ENCODE results near the gene ACTR8.
A peak's percentile ranks its signal among the peaks of the same experiment; 100 is the strongest.

Gene ACTR8

DNA sequence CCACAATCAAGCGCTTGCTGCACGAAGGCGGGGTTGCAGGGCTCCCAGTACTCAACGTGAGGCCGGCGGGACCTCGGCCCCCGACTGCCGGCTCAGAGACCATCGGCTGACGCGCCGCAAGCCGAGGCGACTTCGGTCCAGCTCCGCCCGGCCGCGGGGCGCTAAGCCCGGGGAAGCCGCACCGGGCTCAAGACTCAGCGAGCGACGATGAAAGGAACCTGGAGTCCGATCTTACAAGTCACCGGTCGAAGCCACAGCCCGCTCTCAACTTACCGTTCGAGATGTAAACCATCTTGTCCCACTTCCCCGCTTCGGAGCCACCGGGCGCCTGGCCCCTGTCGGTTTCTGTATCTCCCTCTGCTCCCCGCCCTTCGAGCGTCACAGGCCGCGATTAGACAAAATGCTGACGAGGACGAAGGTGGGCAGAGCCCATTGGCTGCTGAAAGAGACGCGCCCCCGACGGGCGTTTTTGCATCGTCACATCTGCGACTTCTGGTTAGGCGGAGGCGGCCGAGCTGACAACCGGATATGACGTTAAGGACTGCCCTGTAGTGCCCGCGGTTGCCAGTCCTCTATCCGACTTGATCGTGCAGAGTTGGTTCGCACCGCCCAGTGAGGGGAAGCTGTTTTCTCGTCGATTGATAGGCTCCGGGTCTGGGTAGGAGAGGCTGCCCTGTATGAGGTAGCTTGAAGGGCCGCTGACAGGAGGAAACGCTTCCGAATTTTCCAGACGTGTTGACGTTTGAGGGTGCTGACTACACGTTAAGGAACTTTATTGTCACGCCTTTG, 9.7 kb upstream of the ACTR8 start, which contains the start of gene SELENOK:
Gene SELENOK, minus strand, starts transcription at position 363 of the 789 bp plus-strand sequence.
- Histone ChIP-seq H3K4me3 (ENCODE audit: low read depth, low read length) (peak within 1 kb of the TSS; percentile 97), H3K79me2 (ENCODE audit: control insufficient read depth, insufficient read depth, low read length, unreplicated experiment) (peaks cover 34% of the 10 kb centered on the region), H3K27ac (ENCODE audit: low read depth, low read length) (peak within 1 kb of the TSS; percentile 87), H2AFZ (ENCODE audit: low read length, unreplicated experiment) (peak within 1 kb of the TSS; percentile 86), H3K36me3 (ENCODE audit: insufficient read depth, low read length) (0 out of 2 replicates have a peak, but pooled peaks cover 10% of the 10 kb centered on the region), H3K27me3 (ENCODE audit: insufficient read depth, low read length) (peaks cover 14% of the 10 kb centered on the region; the same call in 1 of the 2 replicates), H3K4me1 (ENCODE audit: control insufficient read depth, insufficient read depth, low read length, unreplicated experiment) (peaks cover 12% of the 10 kb centered on the region)

DNA sequence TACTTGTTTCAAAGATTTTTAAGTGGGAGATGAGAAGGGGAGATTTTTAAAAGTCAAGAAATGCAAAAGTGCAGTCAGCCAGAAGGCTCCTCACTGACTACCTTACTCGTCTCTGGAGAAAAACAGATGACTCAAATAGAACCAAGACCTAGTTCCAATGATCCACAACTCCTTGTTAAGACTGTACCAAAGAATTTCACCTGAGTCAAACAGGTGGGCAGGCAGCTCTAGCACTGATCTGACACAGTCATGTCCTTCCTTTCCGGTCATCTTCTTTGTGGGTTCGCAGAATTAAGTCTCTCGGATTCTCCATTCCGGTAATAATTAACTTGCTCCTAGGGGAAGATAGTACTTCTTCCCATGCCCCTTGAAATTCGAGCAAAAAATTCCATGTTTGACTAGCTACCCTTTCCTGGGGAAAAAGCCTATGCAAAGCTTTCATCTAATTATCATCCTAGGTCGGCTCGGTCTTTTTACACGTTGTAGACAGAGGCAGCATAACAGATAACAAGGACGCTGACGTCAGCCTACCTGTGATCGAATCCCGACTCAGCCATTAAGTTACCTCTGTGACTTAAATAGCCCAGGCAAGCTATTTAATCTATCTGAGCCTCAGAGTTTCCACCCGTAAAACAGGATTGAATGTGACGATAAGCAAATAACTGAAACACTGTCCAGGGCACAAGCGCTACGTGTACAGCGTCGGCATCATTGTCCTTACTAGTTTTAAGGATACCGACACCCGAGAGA, 8.9 kb upstream of the ACTR8 start:
- Histone ChIP-seq H3K4me1 (ENCODE audit: control insufficient read depth, insufficient read depth, low read length, unreplicated experiment) (peaks cover 12% of the 10 kb centered on the region), H3K27me3 (ENCODE audit: insufficient read depth, low read length) (peaks cover 10% of the 10 kb centered on the region; the same call in 1 of the 2 replicates), H2AFZ (ENCODE audit: low read length, unreplicated experiment) (peak overlapping the region; percentile 86), H3K36me3 (ENCODE audit: insufficient read depth, low read length) (0 out of 2 replicates have a peak, but pooled peaks cover 10% of the 10 kb centered on the region), H3K27ac (ENCODE audit: low read depth, low read length) (peak overlapping the region; percentile 87), H3K79me2 (ENCODE audit: control insufficient read depth, insufficient read depth, low read length, unreplicated experiment) (peaks cover 34% of the 10 kb centered on the region), H3K4me3 (ENCODE audit: low read depth, low read length) (peak overlapping the region; percentile 97)

DNA sequence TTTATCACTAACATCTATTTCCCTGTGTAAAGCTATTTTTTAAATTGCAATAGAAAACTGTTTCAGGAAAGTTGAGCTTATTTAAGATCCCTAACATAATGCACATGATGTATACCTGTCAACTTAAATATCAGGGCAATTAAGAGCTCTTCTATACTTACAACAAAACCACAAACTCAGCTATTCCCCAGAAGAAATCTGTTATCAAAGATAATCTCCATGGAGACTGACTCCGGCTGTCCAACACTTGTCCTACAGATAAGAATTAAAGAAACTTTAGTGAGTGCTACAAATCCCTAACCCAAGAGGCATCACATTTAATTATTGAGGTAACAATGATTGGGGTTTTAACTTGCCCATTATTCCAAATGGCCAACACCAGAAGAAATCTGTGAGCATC, 6.3 kb upstream of the ACTR8 start:
- Histone ChIP-seq H3K79me2 (ENCODE audit: control insufficient read depth, insufficient read depth, low read length, unreplicated experiment) (peaks cover 34% of the 10 kb centered on the region), H3K27me3 (ENCODE audit: insufficient read depth, low read length) (no peaks in the 10 kb centered on the region), H2AFZ (ENCODE audit: low read length, unreplicated experiment) (no peak overlapping the region), H3K36me3 (ENCODE audit: insufficient read depth, low read length) (0 out of 2 replicates have a peak, but pooled peaks cover 10% of the 10 kb centered on the region), H3K27ac (ENCODE audit: low read depth, low read length) (no peak overlapping the region), H3K4me3 (ENCODE audit: low read depth, low read length) (no peak overlapping the region), H3K4me1 (ENCODE audit: control insufficient read depth, insufficient read depth, low read length, unreplicated experiment) (peaks cover 12% of the 10 kb centered on the region)

DNA sequence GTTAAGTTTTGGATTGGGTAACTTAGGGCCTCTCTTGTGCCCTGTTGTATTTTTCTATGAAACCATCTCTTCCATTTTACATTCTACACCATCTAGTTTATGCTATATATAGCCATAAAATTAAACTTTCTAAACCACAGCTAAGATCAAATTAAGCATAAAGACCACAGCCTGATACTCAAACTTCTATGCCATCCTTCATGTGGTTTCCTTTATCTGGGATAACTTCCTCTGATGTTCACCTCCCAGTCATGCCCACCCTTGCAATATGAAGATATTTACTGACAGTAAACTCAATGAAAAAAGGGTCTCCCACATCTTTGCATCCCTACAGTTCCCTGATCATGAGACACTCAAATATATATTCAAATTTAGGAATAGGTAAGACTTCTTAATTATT, 5.5 kb upstream of the ACTR8 start:
- H3K36me3 ChIP-seq (ENCODE audit: insufficient read depth, low read length) = 0 out of 2 replicates have a peak, but pooled peaks cover 10% of the 10 kb centered on the region
- H3K79me2 ChIP-seq (ENCODE audit: control insufficient read depth, insufficient read depth, low read length, unreplicated experiment) = peaks cover 34% of the 10 kb centered on the region
- H3K4me1 ChIP-seq (ENCODE audit: control insufficient read depth, insufficient read depth, low read length, unreplicated experiment) = peaks cover 12% of the 10 kb centered on the region
- H2AFZ ChIP-seq (ENCODE audit: low read length, unreplicated experiment) = no peak overlapping the region
- H3K4me3 ChIP-seq (ENCODE audit: low read depth, low read length) = no peak overlapping the region
- H3K27me3 ChIP-seq (ENCODE audit: insufficient read depth, low read length) = no peaks in the 10 kb centered on the region
- no peak overlapping the region for H3K27ac ChIP-seq (ENCODE audit: low read depth, low read length)

DNA sequence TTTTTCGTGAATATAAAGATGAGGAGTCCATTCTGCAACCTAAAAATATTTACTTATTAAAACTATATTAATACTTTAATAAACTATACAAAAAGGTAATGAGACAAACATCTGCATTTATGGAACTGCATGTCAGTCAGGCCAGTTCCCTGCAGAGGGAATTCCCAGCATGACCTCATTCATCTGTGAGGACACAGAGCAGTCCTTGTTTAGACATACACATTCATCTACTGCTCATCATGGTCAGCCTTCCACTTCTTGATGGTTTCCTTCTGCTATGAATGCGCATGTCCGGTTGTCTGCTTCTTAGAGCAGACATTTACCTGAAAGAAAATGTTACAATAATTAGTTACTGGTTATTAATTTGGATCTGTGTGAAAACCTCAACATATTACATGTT, 3.3 kb upstream of the ACTR8 start:
- no peak overlapping the region for H3K27ac ChIP-seq (ENCODE audit: low read depth, low read length)
- peaks cover 35% of the 10 kb centered on the region for H3K79me2 ChIP-seq (ENCODE audit: control insufficient read depth, insufficient read depth, low read length, unreplicated experiment)
- H3K4me3 ChIP-seq (ENCODE audit: low read depth, low read length) = no peak overlapping the region
- peaks cover 15% of the 10 kb centered on the region for H3K4me1 ChIP-seq (ENCODE audit: control insufficient read depth, insufficient read depth, low read length, unreplicated experiment)
- 0 out of 2 replicates have a peak, but pooled peaks cover 10% of the 10 kb centered on the region for H3K36me3 ChIP-seq (ENCODE audit: insufficient read depth, low read length)
- H2AFZ ChIP-seq (ENCODE audit: low read length, unreplicated experiment) = no peak overlapping the region
- no peaks in the 10 kb centered on the region for H3K27me3 ChIP-seq (ENCODE audit: insufficient read depth, low read length)

DNA sequence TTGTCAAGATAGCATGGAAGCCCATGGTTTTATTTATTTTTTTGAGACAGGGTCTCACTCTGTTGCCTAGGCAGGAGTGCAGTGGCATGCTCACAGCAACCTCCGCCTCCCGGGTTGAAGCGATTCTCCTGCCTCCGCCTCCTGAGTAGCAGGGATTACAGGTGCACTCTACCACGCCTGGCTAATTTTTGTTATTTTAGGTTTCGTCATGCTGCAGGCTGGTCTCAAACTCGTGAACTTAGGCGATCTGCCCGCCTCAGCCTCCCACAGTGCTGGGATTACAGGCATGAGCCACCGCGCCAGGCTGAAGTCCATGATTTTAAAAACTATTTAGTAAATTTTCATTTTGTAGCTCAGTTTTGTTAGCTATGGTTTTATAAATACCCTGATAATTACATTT, 2.7 kb upstream of the ACTR8 start:
- Histone ChIP-seq H3K27me3 (ENCODE audit: insufficient read depth, low read length) (no peaks in the 10 kb centered on the region), H3K79me2 (ENCODE audit: control insufficient read depth, insufficient read depth, low read length, unreplicated experiment) (peaks cover 34% of the 10 kb centered on the region), H3K36me3 (ENCODE audit: insufficient read depth, low read length) (peaks cover 12% of the 10 kb centered on the region), H3K27ac (ENCODE audit: low read depth, low read length) (no peak overlapping the region), H3K4me1 (ENCODE audit: control insufficient read depth, insufficient read depth, low read length, unreplicated experiment) (peaks cover 12% of the 10 kb centered on the region), H3K4me3 (ENCODE audit: low read depth, low read length) (no peak overlapping the region), H2AFZ (ENCODE audit: low read length, unreplicated experiment) (no peak overlapping the region)

DNA sequence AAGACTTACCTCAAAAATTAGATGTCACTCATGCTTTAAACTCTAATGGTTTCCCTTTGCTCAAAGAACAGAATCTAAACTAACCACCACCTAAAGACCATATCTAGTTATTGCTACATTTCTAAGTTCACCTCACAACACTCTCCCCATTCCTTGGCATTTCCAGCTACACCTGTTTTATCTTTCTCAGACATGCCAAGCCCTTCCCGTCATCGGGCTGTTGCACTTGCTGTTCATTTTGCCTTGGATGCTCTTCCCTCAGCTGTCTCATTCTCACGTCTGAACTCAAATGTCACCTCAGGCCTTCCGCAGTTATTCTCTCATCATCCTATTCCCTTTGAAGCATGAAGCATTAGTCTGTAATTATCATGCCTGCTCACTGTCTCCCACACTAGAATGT, 1.1 kb upstream of the ACTR8 start:
- Histone ChIP-seq H3K36me3 (ENCODE audit: insufficient read depth, low read length) (peaks cover 25% of the 10 kb centered on the region), H3K4me1 (ENCODE audit: control insufficient read depth, insufficient read depth, low read length, unreplicated experiment) (peaks cover 12% of the 10 kb centered on the region), H3K27ac (ENCODE audit: low read depth, low read length) (no peak overlapping the region), H3K27me3 (ENCODE audit: insufficient read depth, low read length) (no peaks in the 10 kb centered on the region), H3K79me2 (ENCODE audit: control insufficient read depth, insufficient read depth, low read length, unreplicated experiment) (peaks cover 21% of the 10 kb centered on the region), H3K4me3 (ENCODE audit: low read depth, low read length) (no peak overlapping the region), H2AFZ (ENCODE audit: low read length, unreplicated experiment) (no peak overlapping the region)

DNA sequence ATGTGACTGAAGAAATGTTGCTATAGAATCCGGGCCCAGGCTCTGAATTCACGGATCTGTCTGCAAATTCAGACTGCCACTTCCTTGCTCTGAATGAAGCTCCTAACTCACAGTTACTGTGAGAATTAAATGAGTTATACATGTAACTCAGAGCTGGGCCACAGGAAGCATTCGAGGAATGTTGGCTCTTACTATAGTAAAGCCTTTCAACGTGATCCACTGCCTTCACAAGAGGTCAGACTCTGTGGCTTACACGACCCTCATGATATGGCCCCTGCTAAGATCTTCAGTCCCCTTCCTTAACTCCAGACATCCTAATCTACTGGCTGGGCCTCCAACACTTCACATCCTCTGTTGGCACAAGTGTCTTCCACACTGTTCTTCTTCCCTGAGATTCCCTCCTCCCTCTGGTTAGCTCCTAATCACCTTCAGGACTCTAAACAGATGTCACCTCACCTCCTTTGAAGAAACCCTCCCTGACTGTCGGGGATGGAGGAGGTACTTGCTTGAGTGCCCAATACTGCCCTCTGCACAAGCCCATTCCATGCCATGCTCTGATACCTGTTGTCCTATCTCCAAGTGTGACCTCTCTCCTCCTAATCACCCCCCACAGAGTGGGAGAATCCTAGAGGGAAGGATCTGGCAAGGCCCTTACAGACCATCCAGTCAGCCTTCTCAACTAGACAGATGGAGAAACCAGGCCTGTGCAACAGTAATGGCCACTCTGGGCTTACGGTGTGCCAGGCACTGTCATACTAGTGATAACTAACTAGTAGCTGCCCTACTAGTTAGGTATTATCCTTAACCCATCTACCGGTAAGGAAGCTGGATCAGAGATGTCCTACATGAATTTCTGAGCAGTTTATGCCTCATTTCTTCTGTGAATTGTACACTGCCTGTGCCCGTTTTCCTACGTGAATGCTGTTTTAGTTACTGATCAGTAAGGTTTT, 1.3 kb downstream of the ACTR8 start:
- H2AFZ ChIP-seq (ENCODE audit: low read length, unreplicated experiment) = peak overlapping the region; percentile 88
- peak overlapping the region; percentile 97 for H3K4me3 ChIP-seq (ENCODE audit: low read depth, low read length)
- H3K27me3 ChIP-seq (ENCODE audit: insufficient read depth, low read length) = no peaks in the 10 kb centered on the region

DNA sequence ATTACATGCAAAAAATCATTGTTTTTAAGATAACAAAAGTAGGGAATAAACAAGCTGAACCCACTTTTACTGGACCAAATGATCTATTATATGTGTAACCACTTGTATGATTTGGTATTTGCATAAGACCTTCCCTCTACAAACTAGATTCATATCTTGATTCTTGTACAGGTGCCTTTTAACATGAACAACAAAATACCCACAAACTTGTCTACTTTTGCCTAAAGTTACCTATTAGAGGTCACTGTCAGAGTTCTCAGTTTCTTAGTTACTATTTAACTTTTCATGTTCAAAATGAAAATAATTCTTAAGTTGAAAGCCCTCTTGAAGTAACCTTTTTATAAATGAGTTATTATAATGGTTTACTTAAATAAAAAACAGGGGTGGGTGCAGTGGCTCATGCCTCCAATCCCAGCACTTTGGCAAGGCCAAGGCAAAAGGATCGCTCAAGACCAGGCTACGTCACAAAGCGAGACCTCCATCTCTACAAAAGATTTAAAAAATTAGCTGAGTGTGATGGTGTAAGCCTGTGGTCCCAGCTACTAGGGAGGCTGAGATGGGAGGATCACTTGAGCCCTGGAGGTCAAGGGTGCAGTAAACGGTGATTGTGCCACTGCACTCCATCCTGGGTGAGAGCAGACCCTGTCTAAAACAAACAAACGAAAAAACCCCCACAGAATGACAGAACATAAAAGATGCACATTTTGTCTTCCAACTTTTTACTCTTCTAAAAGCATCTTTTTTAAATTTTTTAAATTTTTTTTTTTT, 16.0 kb downstream of the ACTR8 start:
- no peak overlapping the region for H2AFZ ChIP-seq (ENCODE audit: low read length, unreplicated experiment)
- H3K27ac ChIP-seq (ENCODE audit: low read depth, low read length) = no peak overlapping the region
- no peaks in the 10 kb centered on the region for H3K27me3 ChIP-seq (ENCODE audit: insufficient read depth, low read length)
- H3K4me1 ChIP-seq (ENCODE audit: control insufficient read depth, insufficient read depth, low read length, unreplicated experiment) = no peaks in the 10 kb centered on the region
- no peak overlapping the region for H3K4me3 ChIP-seq (ENCODE audit: low read depth, low read length)
- H3K79me2 ChIP-seq (ENCODE audit: control insufficient read depth, insufficient read depth, low read length, unreplicated experiment) = no peaks in the 10 kb centered on the region
- peaks cover 21% of the 10 kb centered on the region for H3K36me3 ChIP-seq (ENCODE audit: insufficient read depth, low read length)

More for the DNA sequence above, 1.3 kb downstream of the ACTR8 start:
- H3K36me3 ChIP-seq (ENCODE audit: insufficient read depth, low read length) = peaks cover 36% of the 10 kb centered on the region
- no peak overlapping the region for H3K27ac ChIP-seq (ENCODE audit: low read depth, low read length)
- peaks cover 12% of the 10 kb centered on the region for H3K4me1 ChIP-seq (ENCODE audit: control insufficient read depth, insufficient read depth, low read length, unreplicated experiment)
- peaks cover 20% of the 10 kb centered on the region for H3K79me2 ChIP-seq (ENCODE audit: control insufficient read depth, insufficient read depth, low read length, unreplicated experiment)
